ENCODE results near the gene MARCHF10. TPM values are rescaled to one million over a fixed set of nuclear protein-coding genes. Genes with fewer than 3 reads are reported as not detected.

Gene MARCHF10
- total RNA-seq, 1 donor from 2014 or later, result 0.51 TPM

DNA sequence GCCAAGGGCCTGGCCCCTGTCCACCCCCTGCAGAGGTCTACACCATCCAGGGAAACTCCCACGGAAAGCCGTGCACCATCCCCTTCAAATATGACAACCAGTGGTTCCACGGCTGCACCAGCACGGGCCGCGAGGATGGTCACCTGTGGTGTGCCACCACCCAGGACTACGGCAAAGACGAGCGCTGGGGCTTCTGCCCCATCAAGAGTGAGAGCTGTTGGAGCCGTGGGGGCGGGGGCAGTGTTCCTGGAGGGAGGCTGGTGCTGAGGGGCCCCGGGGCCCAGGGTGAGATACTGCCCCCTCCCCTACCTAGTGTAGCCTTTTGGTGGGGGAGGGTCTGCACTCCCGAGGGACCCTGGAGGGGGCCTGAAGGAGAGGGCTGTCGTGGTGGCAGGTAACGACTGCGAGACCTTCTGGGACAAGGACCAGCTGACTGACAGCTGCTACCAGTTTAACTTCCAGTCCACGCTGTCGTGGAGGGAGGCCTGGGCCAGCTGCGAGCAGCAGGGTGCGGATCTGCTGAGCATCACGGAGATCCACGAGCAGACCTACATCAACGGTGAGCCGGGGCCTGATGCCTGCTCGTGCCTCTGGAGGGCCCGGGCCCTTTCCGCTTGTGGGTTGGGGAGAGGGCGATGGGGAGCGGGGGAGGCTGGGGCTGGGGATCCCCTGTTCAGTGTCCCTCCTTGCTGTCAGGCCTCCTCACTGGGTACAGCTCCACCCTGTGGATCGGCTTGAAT, 141.9 kb downstream of the MARCHF10 start:
- Histone ChIP-seq H3K9me3 (ENCODE audit: low read depth) (no peaks in the 10 kb centered on the region), H3K27ac (no peak overlapping the region)
- no peak for DNase-seq (ENCODE audit: low spot score)

DNA sequence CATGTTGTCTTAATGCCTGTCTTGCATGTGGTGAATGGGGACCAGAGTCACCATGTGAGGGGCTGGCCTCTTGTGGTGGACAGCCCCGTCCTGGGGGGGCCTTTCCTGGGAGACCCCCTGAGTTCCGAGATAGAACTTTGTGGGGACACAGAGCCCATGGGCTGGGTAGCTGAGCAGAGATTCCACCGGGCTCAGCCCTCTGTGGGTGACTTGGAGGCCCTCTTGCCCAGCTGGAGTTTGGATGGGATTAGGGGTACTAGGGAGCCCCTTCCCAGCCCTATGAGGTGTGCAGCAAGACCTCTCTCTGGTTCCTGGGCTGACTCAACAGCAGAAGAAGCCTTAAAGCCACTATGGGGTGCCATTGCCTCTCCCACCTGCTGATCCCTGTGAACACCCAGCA, 142.5 kb downstream of the MARCHF10 start:
- H4K20me1 ChIP-seq (ENCODE audit: low read depth), result no peaks in the 10 kb centered on the region
- peaks cover 12% of the 10 kb centered on the region for H3K9me3 Mint-ChIP-seq
- TF ChIP-seq EZH2 (IDR thresholded peaks at IDR 0.05) (no peak), EZH2phosphoT487 (IDR thresholded peaks at IDR 0.05) (no peak)
- TF ChIP-seq, protein P1, sequence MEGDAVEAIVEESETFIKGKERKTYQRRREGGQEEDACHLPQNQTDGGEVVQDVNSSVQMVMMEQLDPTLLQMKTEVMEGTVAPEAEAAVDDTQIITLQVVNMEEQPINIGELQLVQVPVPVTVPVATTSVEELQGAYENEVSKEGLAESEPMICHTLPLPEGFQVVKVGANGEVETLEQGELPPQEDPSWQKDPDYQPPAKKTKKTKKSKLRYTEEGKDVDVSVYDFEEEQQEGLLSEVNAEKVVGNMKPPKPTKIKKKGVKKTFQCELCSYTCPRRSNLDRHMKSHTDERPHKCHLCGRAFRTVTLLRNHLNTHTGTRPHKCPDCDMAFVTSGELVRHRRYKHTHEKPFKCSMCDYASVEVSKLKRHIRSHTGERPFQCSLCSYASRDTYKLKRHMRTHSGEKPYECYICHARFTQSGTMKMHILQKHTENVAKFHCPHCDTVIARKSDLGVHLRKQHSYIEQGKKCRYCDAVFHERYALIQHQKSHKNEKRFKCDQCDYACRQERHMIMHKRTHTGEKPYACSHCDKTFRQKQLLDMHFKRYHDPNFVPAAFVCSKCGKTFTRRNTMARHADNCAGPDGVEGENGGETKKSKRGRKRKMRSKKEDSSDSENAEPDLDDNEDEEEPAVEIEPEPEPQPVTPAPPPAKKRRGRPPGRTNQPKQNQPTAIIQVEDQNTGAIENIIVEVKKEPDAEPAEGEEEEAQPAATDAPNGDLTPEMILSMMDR (IDR thresholded peaks at IDR 0.05), result no peak
- H3K36me3 ChIP-seq, result no peaks in the 10 kb centered on the region
- H2AFZ ChIP-seq (replicated peaks), result no peak overlapping the region
- H3K4me3 Mint-ChIP-seq, result no peak overlapping the region
- H3K9ac ChIP-seq, result no peak overlapping the region
- no peaks in the 10 kb centered on the region for H3F3A ChIP-seq (ENCODE audit: low read depth)
- H3K4me3 ChIP-seq, result no peak overlapping the region
- no peaks in the 10 kb centered on the region for H3K4me1 ChIP-seq
- no peaks in the 10 kb centered on the region for H3K79me2 ChIP-seq (ENCODE audit: low read depth)
- DNase-seq (ENCODE audit: low spot score), result no peak
- peaks cover 15% of the 10 kb centered on the region for H3K36me3 Mint-ChIP-seq
- H3K9me3 ChIP-seq (ENCODE audit: low read depth), result peaks cover under 1% of the 10 kb centered on the region
- H3K27ac ChIP-seq, result no peak overlapping the region
- H3K27me3 ChIP-seq, result no peaks in the 10 kb centered on the region
- H3K27ac Mint-ChIP-seq, result no peak overlapping the region
- no peaks in the 10 kb centered on the region for H3K27me3 Mint-ChIP-seq (ENCODE audit: insufficient read depth, low read depth)
- no peak overlapping the region for H3K4me2 ChIP-seq
- H3K4me1 Mint-ChIP-seq, result peaks cover 3% of the 10 kb centered on the region

More for the DNA sequence above, 141.9 kb downstream of the MARCHF10 start:
- H3K27me3 Mint-ChIP-seq (ENCODE audit: insufficient read depth, low read depth), result no peaks in the 10 kb centered on the region
- peaks cover 11% of the 10 kb centered on the region for H3K36me3 Mint-ChIP-seq
- H3K27me3 ChIP-seq, result no peaks in the 10 kb centered on the region
- H3K9ac ChIP-seq, result no peak overlapping the region
- H2AFZ ChIP-seq (replicated peaks), result no peak overlapping the region
- no peaks in the 10 kb centered on the region for H3K79me2 ChIP-seq (ENCODE audit: low read depth)
- H3K4me3 Mint-ChIP-seq, result no peak overlapping the region
- peaks cover 3% of the 10 kb centered on the region for H3K4me1 Mint-ChIP-seq
- H3K4me3 ChIP-seq, result no peak overlapping the region
- H3K9me3 Mint-ChIP-seq, result peaks cover 6% of the 10 kb centered on the region
- no peaks in the 10 kb centered on the region for H4K20me1 ChIP-seq (ENCODE audit: low read depth)
- H3F3A ChIP-seq (ENCODE audit: low read depth), result no peaks in the 10 kb centered on the region
- H3K4me1 ChIP-seq, result no peaks in the 10 kb centered on the region
- H3K36me3 ChIP-seq, result no peaks in the 10 kb centered on the region
- TF ChIP-seq EZH2 (IDR thresholded peaks at IDR 0.05), result no peak
- TF ChIP-seq, protein P1 (IDR thresholded peaks at IDR 0.05), result no peak
- no peak for TF ChIP-seq EZH2phosphoT487 (IDR thresholded peaks at IDR 0.05)
- H3K27ac Mint-ChIP-seq, result no peak overlapping the region
- H3K4me2 ChIP-seq, result no peak overlapping the region

DNA sequence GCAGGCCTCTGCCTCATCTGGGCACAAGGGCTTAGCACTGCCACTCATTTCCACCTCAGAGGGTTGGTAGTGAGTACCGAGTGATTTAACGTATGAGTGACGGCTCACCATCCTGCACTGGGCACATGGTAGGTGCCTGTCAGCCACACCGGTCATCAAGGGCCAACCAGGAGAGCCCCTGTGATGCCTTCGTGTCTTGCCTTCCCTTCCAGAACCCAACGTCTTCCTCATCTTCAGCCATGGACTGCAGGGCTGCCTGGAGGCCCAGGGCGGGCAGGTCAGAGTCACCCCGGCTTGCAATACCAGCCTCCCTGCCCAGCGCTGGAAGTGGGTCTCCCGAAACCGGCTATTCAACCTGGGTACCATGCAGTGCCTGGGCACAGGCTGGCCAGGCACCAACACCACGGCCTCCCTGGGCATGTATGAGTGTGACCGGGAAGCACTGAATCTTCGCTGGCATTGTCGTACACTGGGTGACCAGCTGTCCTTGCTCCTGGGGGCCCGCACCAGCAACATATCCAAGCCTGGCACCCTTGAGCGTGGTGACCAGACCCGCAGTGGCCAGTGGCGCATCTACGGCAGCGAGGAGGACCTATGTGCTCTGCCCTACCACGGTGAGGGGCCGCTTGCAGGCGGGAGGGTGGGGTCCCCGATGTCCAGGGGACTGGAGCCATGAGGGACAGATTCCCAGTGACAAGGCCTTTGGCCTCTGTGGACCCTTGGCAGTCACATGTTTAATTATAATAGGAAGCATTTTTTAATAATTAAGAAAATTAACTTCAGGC, 143.6 kb downstream of the MARCHF10 start:
- H2AFZ ChIP-seq (replicated peaks), result no peak overlapping the region
- Mint-ChIP-seq H3K27ac (no peak overlapping the region), H3K4me1 (peaks cover 3% of the 10 kb centered on the region), H3K9me3 (peaks cover 16% of the 10 kb centered on the region), H3K27me3 (ENCODE audit: insufficient read depth, low read depth) (no peaks in the 10 kb centered on the region), H3K36me3 (peaks cover 21% of the 10 kb centered on the region), H3K4me3 (no peak overlapping the region)
- no peaks in the 10 kb centered on the region for H3K4me1 ChIP-seq
- no peaks in the 10 kb centered on the region for H3K27me3 ChIP-seq
- no peaks in the 10 kb centered on the region for H4K20me1 ChIP-seq (ENCODE audit: low read depth)
- H3F3A ChIP-seq (ENCODE audit: low read depth), result no peaks in the 10 kb centered on the region
- no peak overlapping the region for H3K9ac ChIP-seq
- DNase-seq (ENCODE audit: low spot score), result no peak
- no peaks in the 10 kb centered on the region for H3K79me2 ChIP-seq (ENCODE audit: low read depth)
- peaks cover 4% of the 10 kb centered on the region for H3K9me3 ChIP-seq (ENCODE audit: low read depth)
- H3K4me2 ChIP-seq, result no peak overlapping the region
- no peaks in the 10 kb centered on the region for H3K36me3 ChIP-seq
- TF ChIP-seq EZH2phosphoT487 (IDR thresholded peaks at IDR 0.05) (no peak), EZH2 (IDR thresholded peaks at IDR 0.05) (no peak)
- TF ChIP-seq, protein P1 (IDR thresholded peaks at IDR 0.05), result no peak
- H3K27ac ChIP-seq, result no peak overlapping the region
- no peak overlapping the region for H3K4me3 ChIP-seq

All from neural progenitor cell (in vitro differentiated cells).